Amniotic stem cell (primary cell): ENCODE data around the gene SCGB2B2.
A peak's percentile ranks its signal among the peaks of the same experiment; 100 is the strongest.
"Not testable (repeated sequence)": the region's sequence is repeated elsewhere in the genome, so short reads cannot be mapped to it uniquely, and the experiment has no call there.

Source experiments
- DNase-seq: peaks from one replicate; lab custom pipeline; 2025; lab: John Stamatoyannopoulos, UW

SCGB2B2 gene

DNA sequence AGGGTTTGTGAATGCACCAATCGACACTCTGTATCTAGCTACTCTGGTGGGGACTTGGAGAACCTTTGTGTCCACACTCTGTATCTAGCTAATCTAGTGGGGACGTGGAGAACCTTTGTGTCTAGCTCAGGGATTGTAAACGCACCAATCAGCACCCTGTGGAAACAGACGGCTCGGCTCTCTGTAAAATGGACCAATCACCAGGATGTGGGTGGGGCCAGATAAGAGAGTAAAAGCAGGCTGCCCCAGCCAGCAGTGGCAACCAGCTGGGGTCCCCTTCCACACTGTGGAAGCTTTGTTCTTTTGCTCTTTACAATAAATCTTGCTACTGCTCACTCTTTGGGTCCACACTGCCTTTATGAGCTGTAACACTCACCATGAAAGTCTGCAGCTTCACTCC, 8.3 kb downstream of the SCGB2B2 start:
- not testable (repeated sequence) for DNase-seq

DNA sequence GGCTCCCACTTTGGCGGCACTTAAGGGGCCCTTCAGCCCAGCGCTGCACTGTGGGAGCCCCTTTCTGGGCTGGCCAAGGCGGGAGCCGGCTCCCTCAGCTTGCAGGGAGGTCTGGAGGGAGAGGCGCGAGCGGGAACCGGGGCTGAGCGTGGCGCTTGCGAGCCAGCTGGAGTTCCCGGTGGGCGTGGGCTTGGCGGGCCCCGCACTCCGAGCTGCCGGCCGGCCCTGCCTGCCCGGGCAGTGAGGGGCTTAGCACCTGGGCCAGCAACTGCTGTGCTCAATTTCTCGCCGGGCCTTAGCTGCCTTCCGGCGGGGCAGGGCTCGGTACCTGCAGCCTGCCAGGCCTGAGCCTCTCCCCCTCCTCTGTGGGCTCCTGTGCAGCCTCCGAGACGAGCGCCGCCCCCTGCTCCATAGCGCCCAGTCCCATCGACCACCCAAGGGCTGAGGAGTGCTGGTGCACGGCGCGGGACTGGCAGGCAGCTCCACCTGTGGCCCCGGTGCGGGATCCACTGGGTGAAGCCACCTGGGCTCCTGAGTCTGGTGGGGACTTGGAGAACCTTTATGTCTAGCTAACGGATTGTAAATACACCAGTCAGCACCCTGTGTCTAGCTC, 8.8 kb downstream of the SCGB2B2 start:
- DNase-seq: not testable (repeated sequence)

DNA sequence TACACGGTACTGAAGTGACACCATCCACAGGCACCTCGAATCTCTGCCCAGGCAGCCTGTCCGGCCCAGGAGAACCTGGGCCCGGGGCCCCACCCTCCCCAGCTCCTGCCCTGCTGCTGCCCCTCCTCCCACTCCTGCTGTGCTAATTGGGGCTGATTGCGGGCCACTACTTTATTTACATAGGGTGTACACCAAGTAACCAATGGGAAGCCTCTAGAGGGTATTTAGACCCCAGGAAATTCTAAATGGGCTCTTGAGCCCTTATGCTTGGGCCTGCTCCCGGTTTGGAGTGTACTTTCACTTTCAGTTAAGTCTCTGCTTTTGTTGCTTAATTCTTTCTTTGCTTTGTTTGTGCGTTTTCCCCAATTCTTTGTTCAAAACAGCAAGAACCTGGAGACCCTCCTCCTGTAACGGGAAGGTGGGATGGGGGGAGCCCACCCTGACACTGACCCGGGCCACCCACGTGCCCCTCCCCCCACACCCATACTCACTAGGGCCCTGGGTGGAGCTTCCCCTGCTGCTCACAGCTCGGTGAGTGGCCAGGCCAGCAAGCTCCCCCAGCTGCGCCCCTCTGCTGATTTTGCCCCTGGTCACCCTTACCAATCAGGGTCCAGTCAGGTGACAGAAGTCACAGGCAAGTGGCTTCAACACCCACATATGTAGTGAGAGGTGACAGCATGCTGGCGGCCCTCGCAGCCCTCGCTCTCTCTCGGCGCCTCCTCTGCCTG, 9.4 kb downstream of the SCGB2B2 start:
- no peak for DNase-seq

DNA sequence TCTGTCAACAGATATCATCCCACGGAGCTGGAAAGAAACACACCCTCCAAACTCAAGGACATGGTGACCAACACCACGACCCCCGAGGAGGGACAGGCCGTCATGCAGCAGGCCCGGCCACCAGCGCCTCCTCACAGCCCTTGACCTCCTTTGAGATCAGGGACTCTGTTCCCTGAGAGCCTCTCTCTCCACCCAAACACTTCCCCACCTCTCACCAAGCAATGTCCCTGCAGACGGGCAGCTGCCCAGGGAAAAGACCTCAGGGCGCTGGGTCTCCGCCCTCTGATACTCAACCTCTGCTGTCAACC, 10.0 kb downstream of the SCGB2B2 start:
- no peak for DNase-seq

DNA sequence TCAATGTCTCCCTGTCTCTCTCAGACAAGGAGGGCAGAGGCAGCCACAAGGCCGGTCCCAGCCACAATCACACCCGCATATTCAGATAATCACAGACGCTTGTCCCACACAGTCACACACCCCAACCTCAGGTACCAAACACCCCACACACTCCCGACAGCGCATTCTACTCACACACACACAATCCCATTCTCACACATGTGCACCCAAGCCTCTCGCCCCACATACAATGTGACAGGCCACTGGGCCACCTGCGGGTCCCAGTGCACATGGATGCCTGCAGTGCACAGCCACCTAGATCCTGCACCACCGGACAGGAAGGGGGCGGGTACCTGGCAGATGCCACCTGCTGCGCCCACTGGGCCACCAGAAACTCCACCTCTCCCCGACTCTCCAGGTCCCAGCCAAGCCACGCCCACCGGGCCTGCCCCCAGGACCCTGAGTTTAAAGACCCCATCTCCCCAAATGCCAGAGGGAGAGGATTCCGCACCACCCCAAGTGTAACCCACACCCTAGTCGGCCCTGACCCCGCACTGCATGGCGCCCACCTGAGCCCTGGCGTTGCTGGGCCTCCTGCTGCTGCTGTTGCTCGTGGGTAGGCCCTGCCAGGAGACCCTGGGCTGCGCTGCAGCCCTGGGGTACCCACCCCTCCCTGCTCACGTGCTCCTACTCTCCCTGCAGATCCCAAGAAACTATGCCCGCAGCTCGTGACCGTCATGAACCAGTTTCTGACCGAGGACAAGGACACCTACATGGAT, 10.6 kb downstream of the SCGB2B2 start:
- no peak for DNase-seq

DNA sequence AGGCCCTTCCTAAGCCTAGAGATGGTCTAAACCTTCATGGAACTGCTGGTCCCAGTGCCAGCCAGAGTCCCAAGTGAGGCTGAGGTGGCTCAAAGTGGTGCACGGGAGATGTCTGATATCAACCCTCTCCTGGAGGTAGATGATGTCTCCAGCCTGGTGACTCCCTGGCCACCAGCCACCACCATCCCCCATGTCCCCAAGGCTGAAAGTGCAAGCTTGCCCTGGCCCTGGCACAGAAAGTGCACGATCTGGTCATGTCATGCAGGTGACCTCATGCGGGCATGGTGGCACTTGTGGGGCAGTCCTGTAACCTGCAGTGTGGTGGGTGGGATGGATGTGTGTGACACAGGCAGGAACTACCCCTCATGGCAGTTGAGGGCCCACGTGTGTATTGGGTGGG, 11.7 kb downstream of the SCGB2B2 start:
- DNase-seq: not testable (repeated sequence)

DNA sequence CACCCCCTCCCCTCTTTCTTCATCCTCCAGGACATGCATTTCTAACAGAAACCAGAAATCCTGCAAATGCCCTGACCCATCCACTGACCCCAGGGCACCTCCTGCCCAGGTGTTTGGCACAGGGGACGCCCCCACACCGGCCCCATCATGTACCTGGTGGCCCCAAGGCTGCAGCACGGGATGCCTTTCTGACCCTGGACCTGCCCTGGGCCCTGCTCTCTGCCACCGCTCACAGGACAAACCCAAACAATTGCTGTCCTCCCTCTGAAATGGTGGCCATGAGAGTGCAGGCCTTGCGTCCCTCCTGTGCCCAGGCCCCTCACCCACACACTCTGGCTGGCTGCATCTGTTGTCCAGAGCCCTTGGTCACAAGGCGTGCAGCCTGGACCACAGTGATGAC, 12.1 kb downstream of the SCGB2B2 start:
- no peak for DNase-seq

DNA sequence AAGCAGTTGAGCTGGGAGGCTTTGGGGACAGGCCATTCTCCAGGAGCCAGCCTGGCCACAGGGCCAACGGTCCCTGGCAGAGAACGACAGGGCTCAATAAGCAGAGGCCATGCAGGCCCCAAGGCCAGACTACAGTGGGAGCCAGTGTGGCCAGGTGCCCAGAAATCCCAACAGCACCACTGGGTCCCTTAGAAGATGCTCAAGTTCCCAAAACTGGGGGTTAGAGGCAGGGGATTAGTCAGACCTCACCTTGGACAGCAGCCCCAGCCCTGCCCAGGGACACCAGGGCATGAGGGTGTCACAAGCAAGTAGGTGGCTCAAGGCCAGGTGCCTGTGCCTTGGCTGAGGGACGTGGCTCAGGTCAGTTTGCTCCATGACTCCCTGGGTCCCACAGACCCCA, 12.8 kb downstream of the SCGB2B2 start:
- no peak for DNase-seq

DNA sequence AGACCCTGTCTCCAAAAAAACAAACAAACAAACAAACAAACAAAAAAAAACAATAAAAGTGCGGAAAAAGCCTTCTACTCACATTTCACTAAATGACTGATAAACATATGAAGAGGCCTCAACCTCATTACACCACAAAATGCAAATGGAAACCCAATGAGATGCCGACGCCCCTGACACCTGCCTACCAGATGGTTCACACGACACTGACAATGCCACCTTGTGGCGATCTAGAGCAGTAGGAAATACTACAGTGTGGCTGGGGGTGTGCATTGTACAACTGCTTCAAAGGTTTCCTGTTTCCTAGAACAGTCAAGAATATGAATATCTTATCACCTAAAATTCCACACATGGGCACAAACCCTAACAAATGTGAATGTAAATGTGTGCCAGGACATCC, 14.0 kb downstream of the SCGB2B2 start:
- DNase-seq: no peak

DNA sequence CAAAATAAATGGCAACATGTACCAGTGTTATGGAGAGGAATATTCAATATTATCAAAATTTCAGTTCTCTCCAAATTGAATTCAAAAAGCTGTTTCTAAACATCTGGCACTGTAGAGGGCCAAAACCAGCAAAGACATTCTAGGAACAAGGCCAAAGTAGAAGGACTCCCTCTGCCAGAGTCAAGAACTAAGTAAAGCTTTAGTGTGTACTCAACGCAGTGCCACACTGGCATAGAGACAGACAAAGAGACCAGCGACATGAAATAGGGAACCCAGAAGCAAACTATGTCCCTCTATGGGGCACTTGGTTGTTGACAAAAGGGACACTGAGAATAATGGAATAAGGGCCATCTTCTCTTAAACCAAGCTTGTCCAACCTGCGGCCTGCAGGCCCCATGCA, 15.6 kb downstream of the SCGB2B2 start:
- no peak for DNase-seq

DNA sequence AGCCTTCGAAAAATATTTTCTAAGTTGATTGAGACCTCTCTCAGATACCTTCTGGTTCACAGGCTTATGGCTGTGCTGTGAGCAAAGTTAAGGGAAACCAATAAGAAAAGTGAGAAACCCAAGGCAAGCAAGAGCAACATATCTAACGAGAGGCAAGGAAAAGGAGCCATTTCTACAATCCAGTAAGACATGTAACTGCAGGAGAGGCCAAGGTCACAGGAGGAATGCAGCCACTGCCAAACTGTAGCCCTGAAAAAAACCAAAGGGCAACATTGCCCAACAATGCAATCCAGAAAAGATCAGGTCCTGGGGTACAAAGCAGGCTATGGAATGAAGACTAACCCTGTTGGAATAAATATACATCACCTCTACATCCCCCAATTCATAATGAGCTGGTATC, 21.3 kb downstream of the SCGB2B2 start:
- DNase-seq: no peak

DNA sequence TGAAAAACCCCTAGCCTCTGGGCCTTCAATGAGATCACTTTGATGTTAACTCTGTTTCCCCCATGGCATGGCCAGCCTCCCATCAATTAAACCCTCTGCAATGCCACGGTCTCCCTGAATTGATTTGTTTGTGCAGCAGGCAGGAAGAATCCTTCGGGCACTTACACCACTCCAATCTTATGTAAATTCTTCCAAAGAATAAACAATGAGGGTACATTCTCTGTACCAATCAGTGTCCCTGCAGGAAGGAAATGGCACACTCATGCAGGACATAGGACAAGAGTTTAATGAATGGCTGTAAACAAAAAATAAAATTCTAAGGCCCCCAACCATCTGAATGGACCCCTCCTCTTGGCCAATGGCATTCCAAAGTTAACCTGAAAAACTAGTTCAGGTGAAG, 22.2 kb downstream of the SCGB2B2 start:
- DNase-seq: no peak

DNA sequence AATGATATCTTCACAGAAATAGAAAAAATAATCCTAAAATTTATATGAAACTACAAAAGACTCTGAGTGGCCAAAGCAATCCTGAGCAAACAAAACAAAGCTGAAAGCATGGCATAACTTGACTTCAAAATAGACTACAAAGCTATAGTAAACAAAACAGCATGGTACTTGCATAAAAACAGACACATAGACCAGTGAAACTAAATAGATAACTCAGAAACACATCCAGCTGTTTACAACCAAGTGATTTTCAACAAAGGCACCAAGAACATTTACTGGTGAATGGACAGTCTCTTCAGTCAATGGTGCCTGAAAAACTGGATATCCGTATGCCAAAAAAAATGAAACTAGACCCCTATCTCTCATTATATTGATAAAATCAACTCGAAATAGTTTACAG, 25.2 kb downstream of the SCGB2B2 start:
- no peak for DNase-seq

DNA sequence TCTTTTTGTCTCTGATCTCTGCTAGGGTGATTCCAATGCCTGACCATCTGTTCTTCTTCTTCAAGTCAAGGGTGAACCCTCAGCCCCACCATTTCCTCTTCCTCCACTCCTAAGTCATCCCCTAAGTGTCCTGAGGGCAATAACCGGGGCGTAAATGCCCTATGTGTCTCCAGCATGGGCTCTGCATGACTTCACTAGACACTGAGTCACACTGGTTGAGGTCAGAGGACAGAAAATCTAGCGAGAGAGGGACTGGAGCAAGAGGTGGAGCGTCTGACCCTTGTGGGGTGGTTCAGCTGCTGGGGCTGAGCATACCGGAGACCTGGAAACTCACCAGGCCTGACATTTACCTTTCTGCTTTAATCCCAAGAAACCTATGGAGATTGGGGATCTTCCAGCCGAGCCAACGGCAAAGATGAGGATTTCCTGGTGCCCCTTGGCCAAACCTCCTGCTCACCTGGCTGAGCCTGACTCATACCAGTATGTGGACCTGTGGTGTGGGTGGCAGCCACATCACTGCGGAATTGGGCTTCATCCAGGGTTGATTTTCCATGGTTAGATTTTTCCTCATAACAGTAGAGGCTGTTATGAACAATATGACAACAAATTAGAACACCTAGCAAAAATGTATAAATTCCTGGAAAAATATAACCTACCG, 26.9 kb downstream of the SCGB2B2 start:
- DNase-seq: no peak

DNA sequence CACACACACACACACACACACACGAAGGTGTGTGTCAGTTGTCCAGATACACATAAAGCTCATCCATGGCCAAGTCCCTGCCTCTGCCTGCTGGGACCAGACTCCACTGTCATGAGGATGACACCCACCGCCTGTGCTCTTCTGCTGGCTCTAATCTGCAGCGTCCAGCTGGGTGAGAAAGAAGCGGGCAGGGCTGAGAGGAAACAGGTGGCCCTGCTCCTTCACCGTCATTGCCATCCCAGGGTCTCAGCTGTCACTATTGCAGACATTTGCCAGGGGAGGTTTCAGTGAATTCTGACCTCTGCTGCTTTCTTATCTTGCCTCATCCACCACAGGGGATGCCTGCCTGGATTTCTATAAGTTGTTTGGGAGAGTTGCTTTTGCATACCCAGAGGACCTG, 31.4 kb downstream of the SCGB2B2 start:
- DNase-seq: no peak

DNA sequence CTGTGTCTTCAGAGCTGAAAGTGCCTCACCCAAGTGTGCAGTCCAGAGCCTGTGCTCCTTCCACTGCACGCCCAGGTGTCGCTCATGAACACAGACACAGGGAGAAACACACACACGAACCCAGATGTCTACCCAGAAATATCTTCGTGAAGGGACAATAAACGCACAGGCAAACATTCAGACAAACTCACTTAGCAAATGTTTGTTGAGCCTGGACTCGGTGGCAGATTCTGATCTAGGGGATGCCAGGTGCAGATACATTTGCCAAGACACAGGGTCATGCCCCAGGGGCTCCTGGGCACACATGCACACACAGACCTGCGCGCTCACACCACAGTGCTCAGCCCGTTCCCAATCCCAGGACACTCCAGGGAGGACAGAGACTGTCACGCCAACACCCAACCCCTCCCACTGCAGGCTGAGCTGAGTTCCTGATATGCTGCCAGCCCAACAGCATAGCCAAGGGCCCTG, 31.9 kb downstream of the SCGB2B2 start:
- DNase-seq: no peak

DNA sequence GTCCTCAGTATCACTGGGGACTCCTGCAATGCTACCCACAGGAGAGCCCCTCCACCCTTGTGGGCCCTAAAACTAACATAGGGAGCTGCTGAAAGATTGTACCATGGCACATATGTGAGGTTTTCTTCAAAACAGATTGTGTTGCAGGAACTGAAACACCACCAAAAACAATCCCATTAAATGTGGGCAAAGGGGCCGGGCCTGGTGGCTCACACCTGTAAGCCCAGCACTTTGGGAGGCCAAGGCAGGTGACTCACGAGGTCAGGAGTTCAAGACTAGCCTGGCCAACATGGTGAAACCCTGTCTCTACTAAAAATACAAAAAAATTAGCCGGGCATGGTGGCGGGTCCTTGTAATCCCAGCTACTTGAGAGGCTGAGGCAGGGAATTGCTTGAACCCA, 34.7 kb downstream of the SCGB2B2 start:
- DNase-seq: no peak

DNA sequence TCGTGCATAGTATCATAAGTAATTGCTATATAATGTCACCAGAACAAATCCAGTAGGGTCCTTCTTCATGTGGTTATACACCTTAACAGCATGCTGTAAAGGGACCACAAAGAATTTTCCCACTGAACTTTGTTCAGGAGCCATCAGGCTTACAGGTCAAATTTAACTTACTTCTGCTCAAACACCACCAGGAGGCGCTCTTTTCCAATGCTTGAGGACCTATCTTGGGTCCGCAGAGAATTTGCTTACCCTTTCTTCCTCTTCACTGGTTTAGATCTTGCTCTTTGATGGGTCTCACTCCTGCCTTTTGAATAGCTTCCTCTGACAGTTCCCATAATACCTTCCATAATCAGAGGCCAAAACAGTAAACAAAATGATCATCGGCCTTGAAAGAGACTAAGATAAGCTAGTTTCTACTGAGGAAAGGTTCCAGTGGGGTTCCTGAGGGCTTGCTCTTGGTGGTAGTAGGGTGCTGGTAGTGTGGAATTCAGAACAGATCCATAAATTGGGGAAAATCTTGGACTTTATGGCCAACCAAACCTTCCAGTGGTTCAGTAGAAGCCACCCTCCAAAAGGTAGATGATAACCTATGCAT, 37.4 kb downstream of the SCGB2B2 start:
- peak; percentile 48 for DNase-seq

DNA sequence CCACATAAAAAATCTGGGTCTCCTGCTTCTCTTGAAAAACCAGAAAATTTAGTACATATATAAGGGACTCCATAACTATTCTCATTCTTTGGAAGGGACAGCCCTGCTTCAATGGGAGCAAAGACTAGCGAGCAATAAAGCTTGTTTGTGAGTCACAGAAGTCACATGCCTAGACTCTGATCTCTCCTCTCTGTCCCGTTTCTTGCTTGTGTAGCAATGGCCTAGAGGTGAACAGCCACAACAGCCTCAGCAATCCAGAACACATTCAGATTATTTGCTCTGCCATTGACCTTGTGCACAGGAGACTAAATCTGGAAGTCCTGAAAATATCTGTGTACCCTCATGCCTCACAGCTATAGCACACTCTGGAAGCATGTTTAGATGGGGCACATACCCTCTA, 43.2 kb downstream of the SCGB2B2 start:
- DNase-seq: no peak
